Mesothelial cell of epicardium (in vitro differentiated cells): ENCODE data around the gene DUSP19. TPM values are rescaled to one million over a fixed set of nuclear protein-coding genes. Genes with fewer than 3 reads are reported as not detected.

Experiments
- DNase-seq, 2 experiments: peaks; one replicate each; pipeline ENCODE4 v3.0.0; 2021; ENCODE audit warnings: low spot score in 2 of 2; ENCODE audit not compliant: unreplicated experiment in 2 of 2
- H3K27ac Mint-ChIP-seq: 2 replicates; pipeline ENCODE4 v1.8.0; 2021; ENCODE audit warnings: mixed read lengths
- H3K27me3 Mint-ChIP-seq: 2 replicates; pipeline ENCODE4 v1.8.0; 2021; ENCODE audit warnings: low read depth, mixed read lengths
- H3K36me3 Mint-ChIP-seq: 2 replicates; pipeline ENCODE4 v1.8.0; 2021; ENCODE audit warnings: mixed read lengths
- H3K4me1 Mint-ChIP-seq: 2 replicates; pipeline ENCODE4 v1.8.0; 2021; ENCODE audit warnings: mixed read lengths
- H3K4me3 Mint-ChIP-seq: 2 replicates; pipeline ENCODE4 v1.8.0; 2021; ENCODE audit warnings: mild to moderate bottlenecking, moderate library complexity, mixed read lengths
- H3K9me3 Mint-ChIP-seq: 2 replicates; pipeline ENCODE4 v1.8.0; 2021; ENCODE audit warnings: mixed read lengths
- CTCF ChIP-seq: fragments of 200-600 bp; sonication (generic); IDR thresholded peaks from one replicate; pipeline ENCODE4 v1.5.0; 2021; ENCODE audit warnings: antibody characterized with exemption; ENCODE audit not compliant: unreplicated experiment
- total RNA-seq: library from RNA; stranded (reverse); gene quantifications from 3 replicates; pipeline ENCODE4 v1.2.1, GENCODE V29; 2021

Gene DUSP19
- total RNA-seq, 1 donor from 2014 or later: 4.3 TPM

- DNase-seq: no peak
- no peaks in the 10 kb centered on the region for H3K4me1 Mint-ChIP-seq
- no peak for TF ChIP-seq CTCF
- no peaks in the 10 kb centered on the region for H3K27me3 Mint-ChIP-seq
- H3K9me3 Mint-ChIP-seq: no peaks in the 10 kb centered on the region
- no peak overlapping the region for H3K27ac Mint-ChIP-seq
- no peak overlapping the region for H3K4me3 Mint-ChIP-seq
- no peaks in the 10 kb centered on the region for H3K36me3 Mint-ChIP-seq
These were observed 6.4 kb upstream of the DUSP19 start for GRCh38 chr2:183072177-183072576.

- Mint-ChIP-seq H3K27me3 (no peaks in the 10 kb centered on the region), H3K4me3 (peak overlapping the region; percentile 87), H3K9me3 (no peaks in the 10 kb centered on the region), H3K4me1 (peaks cover 7% of the 10 kb centered on the region), H3K36me3 (no peaks in the 10 kb centered on the region), H3K27ac (peak overlapping the region; percentile 93)
- DNase-seq: no peak
- TF ChIP-seq CTCF: no peak
These were observed 434 bp upstream of the DUSP19 start for GRCh38 chr2:183078163-183078463.

- no peak for DNase-seq
- no peak for TF ChIP-seq CTCF
- Mint-ChIP-seq H3K4me3 (peak overlapping the region; percentile 87), H3K9me3 (no peaks in the 10 kb centered on the region), H3K36me3 (no peaks in the 10 kb centered on the region), H3K27ac (peak overlapping the region; percentile 93), H3K27me3 (no peaks in the 10 kb centered on the region), H3K4me1 (peaks cover 7% of the 10 kb centered on the region)
These were observed 710 bp downstream of the DUSP19 start for GRCh38 chr2:183079139-183079775.

- Mint-ChIP-seq H3K4me3 (no peak overlapping the region), H3K27ac (no peak overlapping the region), H3K9me3 (no peaks in the 10 kb centered on the region), H3K36me3 (no peaks in the 10 kb centered on the region), H3K4me1 (peaks cover 7% of the 10 kb centered on the region), H3K27me3 (no peaks in the 10 kb centered on the region)
- no peak for TF ChIP-seq CTCF
- no peak for DNase-seq
These were observed 3.4 kb downstream of the DUSP19 start for GRCh38 chr2:183081911-183082310.

- no peak for DNase-seq
- no peaks in the 10 kb centered on the region for H3K4me1 Mint-ChIP-seq
- H3K36me3 Mint-ChIP-seq: no peaks in the 10 kb centered on the region
- no peak overlapping the region for H3K4me3 Mint-ChIP-seq
- H3K27me3 Mint-ChIP-seq: no peaks in the 10 kb centered on the region
- peaks cover 3% of the 10 kb centered on the region for H3K9me3 Mint-ChIP-seq
- H3K27ac Mint-ChIP-seq: no peak overlapping the region
- TF ChIP-seq CTCF: no peak
These were observed 9.5 kb downstream of the DUSP19 start for GRCh38 chr2:183088061-183088460.
